Right renal cortex interstitium (tissue), 3 donors: ENCODE results near the gene TOMM20L. TPM values are rescaled to one million over a fixed set of nuclear protein-coding genes. Genes with fewer than 3 reads are reported as not detected.
A peak's percentile ranks its signal among the peaks of the same experiment; 100 is the strongest.

Source experiments
- DNase-seq, 3 donors: peaks; one replicate each; pipeline ENCODE4 v3.0.0-alpha.2; 2013; ENCODE audit warnings: low read depth in 3 of 3, low spot score in 2 of 3
- polyA plus RNA-seq, 3 donors: library from polyadenylated mRNA; unstranded; fragments of 120-200 nt; gene quantifications; one replicate each; pipeline ENCODE4 v1.2.1, GENCODE V29; 2013; ENCODE audit not compliant: insufficient read length in 3 of 3

TOMM20L gene
- polyA plus RNA-seq, 3 donors = 1.1 to 2.1 (median 1.4) TPM

GRCh38 chr14:58426670-58427280, 31.0 kb downstream of the TOMM20L start:
- peak in 2 of 3 donors; percentile 1 to 66 for DNase-seq

- DNase-seq = peak; percentile 96 to 98 (median 98)
These were observed 31.8 kb downstream of the TOMM20L start, which contains the start of the genes KIAA0586 and TIMM9 for GRCh38 chr14:58427281-58428117. TSS of gene KIAA0586 (plus strand) at chr14:58427719. CDS start at chr14:58428265, 546 bp downstream. TSS of gene TIMM9 (minus strand) at chr14:58427531. CDS start at chr14:58411945, 15,586 bp downstream.

GRCh38 chr14:58428118-58428683, 32.5 kb downstream of the TOMM20L start:
- DNase-seq = peak; percentile 15 to 33 (median 16)

GRCh38 chr14:58430156-58430555, 34.4 kb downstream of the TOMM20L start:
- DNase-seq = no peak

GRCh38 chr14:58439476-58439875, 43.7 kb downstream of the TOMM20L start:
- no peak for DNase-seq

- no peak for DNase-seq
These were observed 48.9 kb downstream of the TOMM20L start for GRCh38 chr14:58444627-58445026.

- no peak for DNase-seq
These were observed 60.0 kb downstream of the TOMM20L start for GRCh38 chr14:58455593-58456265.

Other genes starting within 250 kb of the TOMM20L start
- gene ARMH4, start 243.7 kb upstream of the TOMM20L start, polyA plus RNA-seq = 10 to 100 TPM; 80.2 to 92.1 (median 81.3) TPM
- 100 to 1,000 TPM; 103 to 115 (median 104) TPM for gene ACTR10, start 195.8 kb upstream of the TOMM20L start, polyA plus RNA-seq
- 100 to 1,000 TPM; 140 to 162 (median 147) TPM for gene PSMA3, start 151.1 kb upstream of the TOMM20L start, polyA plus RNA-seq
- gene ARID4A, start 97.4 kb upstream of the TOMM20L start, polyA plus RNA-seq = 10 to 100 TPM; 30.6 to 36.2 (median 33.9) TPM
- 10 to 100 TPM; 85.7 to 93.7 (median 93.0) TPM for gene TIMM9, start 31.6 kb downstream of the TOMM20L start, polyA plus RNA-seq
- gene KIAA0586, start 31.8 kb downstream of the TOMM20L start, polyA plus RNA-seq = 10 to 100 TPM; 22.2 to 24.8 (median 23.1) TPM
- gene DACT1, start 242.0 kb downstream of the TOMM20L start, polyA plus RNA-seq = 10 to 100 TPM; 28.4 to 39.1 (median 35.5) TPM